Ascending aorta (tissue), 2 donors: ENCODE data around the gene AKT1S1. TPM values are rescaled to one million over a fixed set of nuclear protein-coding genes. Genes with fewer than 3 reads are reported as not detected.

Experiments used
- DNase-seq, 2 donors: peaks; one replicate each; pipeline ENCODE4 v3.0.0-alpha.2; 2019; ENCODE audit warnings: low spot score in 2 of 2
- H3K27ac ChIP-seq, 2 donors: fragments of 200-600 bp; sonication (generic); one replicate each; pipeline ENCODE4 v1.5.1; 2016 to 2017; ENCODE audit warnings: mild to moderate bottlenecking in 1 of 2
- H3K27me3 ChIP-seq: fragments of 200-600 bp; sonication (generic); one replicate; pipeline ENCODE4 v1.5.1; 2017
- H3K36me3 ChIP-seq, 2 donors: fragments of 200-600 bp; sonication (generic); one replicate each; pipeline ENCODE4 v1.5.1; 2016
- H3K4me1 ChIP-seq, 2 donors: fragments of 200-600 bp; sonication (generic); one replicate each; pipeline ENCODE4 v1.5.1; 2016 to 2017; ENCODE audit warnings: mild to moderate bottlenecking in 1 of 2
- H3K4me3 ChIP-seq, 2 donors: fragments of 200-600 bp; sonication (generic); one replicate each; pipeline ENCODE4 v1.5.1; 2016 to 2017; ENCODE audit warnings: mild to moderate bottlenecking in 1 of 2
- H3K9me3 ChIP-seq, 2 donors: fragments of 200-600 bp; sonication (generic); one replicate each; pipeline ENCODE4 v1.5.1; 2016
- intact Hi-C: fragments of 100-400 bp; cut with DNase I; formaldehyde crosslinking; loops from one replicate; pipeline ENCODE4 v1.15.1; 2023
- total RNA-seq: library from RNA; depleted of rRNA; stranded (reverse); fragments of >200 nt; gene quantifications from one replicate; pipeline ENCODE4 v1.1.0, GENCODE V29; 2016
- TF ChIP-seq, protein P1 (sequence below), 3 experiments: fragments of 200-600 bp in 2 of 3; fragments of 450-650 bp in 1 of 3; sonication (generic) in 2 of 3; IDR thresholded peaks; one replicate each; pipeline ENCODE4 v1.5.1; 2016 to 2019; ENCODE audit warnings: antibody characterized with exemption in 3 of 3, mild to moderate bottlenecking in 1 of 3, moderate library complexity in 1 of 3

Gene AKT1S1
- total RNA-seq, 1 donor from 2014 or later, result 12.8 TPM

DNA sequence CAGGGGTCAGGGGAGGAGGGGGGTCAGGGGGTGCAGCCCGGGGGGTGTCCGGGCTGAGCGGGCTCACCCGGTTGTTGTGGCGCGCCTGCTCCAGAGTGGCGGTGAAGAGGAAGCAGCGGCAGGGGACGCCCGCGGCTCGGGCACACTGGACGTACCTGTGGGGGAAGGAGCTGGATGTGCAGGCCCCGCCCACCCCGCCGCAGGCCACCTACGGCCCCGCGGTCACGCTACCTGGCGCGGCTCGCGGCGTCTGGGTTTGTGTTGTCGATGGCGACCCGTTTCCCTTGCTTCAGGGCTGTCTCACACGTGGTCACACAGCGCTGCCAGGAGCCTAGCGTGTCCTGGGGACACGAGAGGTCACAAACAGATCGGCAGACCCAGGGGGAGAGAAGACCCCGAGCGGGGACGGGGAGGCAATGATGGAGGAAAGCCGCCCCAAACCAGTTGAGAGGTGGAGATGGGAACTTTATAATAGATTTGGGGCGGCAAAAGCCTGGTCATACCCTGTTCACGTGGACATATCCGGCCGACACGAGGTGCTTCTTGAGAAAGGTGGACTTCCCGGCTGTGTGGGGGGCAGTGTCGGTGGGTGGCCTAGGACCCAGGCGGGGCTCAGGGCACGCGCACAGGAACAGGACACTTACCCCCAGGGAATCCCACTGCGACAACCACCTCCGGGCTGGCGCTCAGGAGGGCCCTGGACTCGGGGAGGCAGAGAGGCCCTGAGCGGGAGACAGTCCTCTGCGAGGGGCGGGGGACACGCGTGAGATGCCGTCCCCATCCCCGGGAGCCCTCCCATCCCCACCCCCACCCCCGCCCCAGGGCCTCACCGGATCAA lies 15.4 kb downstream of the AKT1S1 start:
- Histone ChIP-seq H3K9me3 (no peaks in the 10 kb centered on the region), H3K27ac (no peak overlapping the region), H3K4me3 (no peak overlapping the region), H3K36me3 (peaks cover 67 to 70% of the 10 kb centered on the region in 2 donors), H3K4me1 (peaks cover 14 to 17% of the 10 kb centered on the region in 2 donors), H3K27me3 (no peaks in the 10 kb centered on the region)
- TF ChIP-seq, protein P1, sequence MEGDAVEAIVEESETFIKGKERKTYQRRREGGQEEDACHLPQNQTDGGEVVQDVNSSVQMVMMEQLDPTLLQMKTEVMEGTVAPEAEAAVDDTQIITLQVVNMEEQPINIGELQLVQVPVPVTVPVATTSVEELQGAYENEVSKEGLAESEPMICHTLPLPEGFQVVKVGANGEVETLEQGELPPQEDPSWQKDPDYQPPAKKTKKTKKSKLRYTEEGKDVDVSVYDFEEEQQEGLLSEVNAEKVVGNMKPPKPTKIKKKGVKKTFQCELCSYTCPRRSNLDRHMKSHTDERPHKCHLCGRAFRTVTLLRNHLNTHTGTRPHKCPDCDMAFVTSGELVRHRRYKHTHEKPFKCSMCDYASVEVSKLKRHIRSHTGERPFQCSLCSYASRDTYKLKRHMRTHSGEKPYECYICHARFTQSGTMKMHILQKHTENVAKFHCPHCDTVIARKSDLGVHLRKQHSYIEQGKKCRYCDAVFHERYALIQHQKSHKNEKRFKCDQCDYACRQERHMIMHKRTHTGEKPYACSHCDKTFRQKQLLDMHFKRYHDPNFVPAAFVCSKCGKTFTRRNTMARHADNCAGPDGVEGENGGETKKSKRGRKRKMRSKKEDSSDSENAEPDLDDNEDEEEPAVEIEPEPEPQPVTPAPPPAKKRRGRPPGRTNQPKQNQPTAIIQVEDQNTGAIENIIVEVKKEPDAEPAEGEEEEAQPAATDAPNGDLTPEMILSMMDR (IDR thresholded peaks at IDR 0.05), result no peak
- DNase-seq, result no peak
- intact Hi-C loops, result no loop called here

DNA sequence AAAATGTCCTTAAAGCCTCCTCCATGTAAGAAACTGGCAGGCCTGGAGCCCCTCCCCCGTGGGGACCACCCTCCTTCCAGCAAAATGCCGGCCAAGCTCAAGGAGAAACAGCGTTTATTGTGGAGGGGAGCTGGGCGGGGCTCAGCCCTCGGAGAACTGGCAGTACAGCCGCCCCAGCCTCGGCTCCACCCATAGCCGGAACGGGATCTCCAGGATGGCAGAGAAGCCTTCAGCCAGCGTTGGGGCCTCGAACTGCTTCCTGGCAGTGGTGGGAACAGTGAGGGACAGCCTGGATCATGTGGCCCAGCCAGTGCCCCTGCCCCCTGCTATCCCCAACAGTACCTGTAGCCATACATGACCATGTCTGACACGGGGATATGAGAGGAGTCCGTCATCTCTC lies 16.0 kb downstream of the AKT1S1 start:
- Histone ChIP-seq H3K4me1 (peaks cover 9 to 10% of the 10 kb centered on the region in 2 donors), H3K9me3 (no peaks in the 10 kb centered on the region), H3K27me3 (no peaks in the 10 kb centered on the region), H3K36me3 (peaks cover 72 to 77% of the 10 kb centered on the region in 2 donors), H3K4me3 (no peak overlapping the region), H3K27ac (peak overlapping the region in 1 of 2 donors; percentile 10)
- DNase-seq, result no peak
- intact Hi-C loops, result no loop called here
- TF ChIP-seq, protein P1 (IDR thresholded peaks at IDR 0.05), result no peak

DNA sequence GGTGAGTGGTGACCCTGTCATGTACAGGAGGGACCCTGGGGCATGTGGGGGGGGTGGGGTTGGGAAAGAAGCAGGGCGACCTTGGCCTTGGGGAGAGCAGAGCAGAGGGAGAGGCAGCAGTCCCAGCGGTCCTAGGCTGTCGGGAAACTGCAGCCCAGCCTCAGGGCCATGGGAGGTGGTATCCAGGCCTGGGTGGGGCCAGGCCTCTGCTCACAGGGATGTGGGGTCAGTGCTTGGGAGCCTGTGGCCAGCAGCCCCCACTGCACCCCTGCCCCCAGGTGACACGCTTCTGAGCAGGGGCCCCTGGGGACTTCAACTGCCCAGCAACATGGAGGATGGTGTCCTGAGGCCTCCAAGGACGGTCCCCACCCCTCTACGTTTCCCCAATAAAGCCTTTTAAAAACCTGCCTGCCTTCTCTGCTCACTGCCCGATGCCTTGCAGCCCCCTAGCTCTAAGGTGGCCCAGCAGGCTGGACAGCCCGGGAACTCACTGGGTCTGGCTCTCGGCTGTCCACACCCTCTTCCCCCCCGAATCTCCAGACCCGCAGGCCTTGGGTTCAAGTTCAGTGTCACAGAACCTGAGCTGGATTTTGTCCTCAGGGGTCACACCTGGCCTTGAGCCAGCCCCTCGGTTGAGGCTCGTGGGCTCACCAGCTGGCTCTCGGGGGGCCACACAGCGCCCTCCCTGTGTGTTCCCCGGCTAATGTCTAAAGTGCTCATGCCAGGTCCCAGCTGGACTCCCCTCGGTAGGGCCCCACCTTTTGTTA lies 16.6 kb downstream of the AKT1S1 start:
- TF ChIP-seq, protein P1 (IDR thresholded peaks at IDR 0.05), result no peak
- DNase-seq, result no peak
- H3K36me3 ChIP-seq, result peaks cover 72 to 82% of the 10 kb centered on the region in 2 donors
- H3K9me3 ChIP-seq, result no peaks in the 10 kb centered on the region
- no peaks in the 10 kb centered on the region for H3K27me3 ChIP-seq
- intact Hi-C loops, result no loop called here
- peak overlapping the region in 1 of 2 donors; percentile 10 for H3K27ac ChIP-seq
- H3K4me3 ChIP-seq, result no peak overlapping the region
- peaks cover 3 to 4% of the 10 kb centered on the region in 2 donors for H3K4me1 ChIP-seq

DNA sequence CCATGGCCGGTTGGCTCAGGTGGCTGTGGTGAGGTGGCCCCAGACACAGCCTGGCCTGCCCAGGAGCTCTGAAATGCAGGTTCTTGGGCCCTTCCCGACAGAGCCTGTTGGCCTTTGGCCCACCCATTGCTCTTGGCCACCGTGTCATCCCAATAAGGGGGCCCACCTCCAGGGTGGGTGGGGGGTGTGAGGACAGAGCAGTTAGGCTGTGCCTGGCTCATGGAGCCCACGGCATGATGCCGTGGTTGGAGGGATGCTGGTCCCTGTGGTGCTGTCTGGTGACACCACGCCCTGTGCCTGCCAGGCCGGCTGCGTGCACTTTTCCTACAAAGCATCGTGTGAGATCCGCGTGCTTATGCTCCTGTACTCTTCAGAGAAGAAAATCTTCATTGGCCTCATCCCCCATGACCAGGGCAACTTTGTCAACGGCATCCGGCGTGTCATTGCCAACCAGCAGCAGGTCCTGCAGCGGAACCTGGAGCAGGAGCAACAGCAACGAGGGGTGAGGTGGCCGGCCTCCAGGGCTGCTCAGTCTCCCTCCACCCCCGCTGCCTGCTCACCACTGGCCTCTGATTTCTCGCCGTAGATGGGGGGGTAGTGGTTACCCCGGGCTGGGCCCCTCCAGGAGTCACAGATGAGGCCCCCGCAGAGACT lies 17.3 kb downstream of the AKT1S1 start:
- TF ChIP-seq, protein P1 (IDR thresholded peaks at IDR 0.05), result no peak
- Histone ChIP-seq H3K9me3 (no peaks in the 10 kb centered on the region), H3K36me3 (peaks cover 74 to 89% of the 10 kb centered on the region in 2 donors), H3K27me3 (no peaks in the 10 kb centered on the region), H3K4me3 (no peak overlapping the region), H3K27ac (peak overlapping the region in 1 of 2 donors; percentile 52), H3K4me1 (no peaks in the 10 kb centered on the region)
- no peak for DNase-seq
- intact Hi-C loops, result loop anchor here (10.0 kb wide), 1 partner anchor 1225 kb away; the partner anchor contains the start of gene DBP
